HG03103 (cell line): ENCODE data around the gene HBP1.
A peak's percentile ranks its signal among the peaks of the same experiment; 100 is the strongest.
"Not testable (repeated sequence)": the region's sequence is repeated elsewhere in the genome, so short reads cannot be mapped to it uniquely, and the experiment has no call there.

ENCODE experiments used
- ATAC-seq: cut with Tn5 transposase; IDR thresholded peaks from one replicate; pipeline ENCODE4 v1.9.1; 2021; ENCODE audit warnings: low read depth; ENCODE audit not compliant: unreplicated experiment

HBP1 gene, protein sequence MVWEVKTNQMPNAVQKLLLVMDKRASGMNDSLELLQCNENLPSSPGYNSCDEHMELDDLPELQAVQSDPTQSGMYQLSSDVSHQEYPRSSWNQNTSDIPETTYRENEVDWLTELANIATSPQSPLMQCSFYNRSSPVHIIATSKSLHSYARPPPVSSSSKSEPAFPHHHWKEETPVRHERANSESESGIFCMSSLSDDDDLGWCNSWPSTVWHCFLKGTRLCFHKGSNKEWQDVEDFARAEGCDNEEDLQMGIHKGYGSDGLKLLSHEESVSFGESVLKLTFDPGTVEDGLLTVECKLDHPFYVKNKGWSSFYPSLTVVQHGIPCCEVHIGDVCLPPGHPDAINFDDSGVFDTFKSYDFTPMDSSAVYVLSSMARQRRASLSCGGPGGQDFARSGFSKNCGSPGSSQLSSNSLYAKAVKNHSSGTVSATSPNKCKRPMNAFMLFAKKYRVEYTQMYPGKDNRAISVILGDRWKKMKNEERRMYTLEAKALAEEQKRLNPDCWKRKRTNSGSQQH

DNA sequence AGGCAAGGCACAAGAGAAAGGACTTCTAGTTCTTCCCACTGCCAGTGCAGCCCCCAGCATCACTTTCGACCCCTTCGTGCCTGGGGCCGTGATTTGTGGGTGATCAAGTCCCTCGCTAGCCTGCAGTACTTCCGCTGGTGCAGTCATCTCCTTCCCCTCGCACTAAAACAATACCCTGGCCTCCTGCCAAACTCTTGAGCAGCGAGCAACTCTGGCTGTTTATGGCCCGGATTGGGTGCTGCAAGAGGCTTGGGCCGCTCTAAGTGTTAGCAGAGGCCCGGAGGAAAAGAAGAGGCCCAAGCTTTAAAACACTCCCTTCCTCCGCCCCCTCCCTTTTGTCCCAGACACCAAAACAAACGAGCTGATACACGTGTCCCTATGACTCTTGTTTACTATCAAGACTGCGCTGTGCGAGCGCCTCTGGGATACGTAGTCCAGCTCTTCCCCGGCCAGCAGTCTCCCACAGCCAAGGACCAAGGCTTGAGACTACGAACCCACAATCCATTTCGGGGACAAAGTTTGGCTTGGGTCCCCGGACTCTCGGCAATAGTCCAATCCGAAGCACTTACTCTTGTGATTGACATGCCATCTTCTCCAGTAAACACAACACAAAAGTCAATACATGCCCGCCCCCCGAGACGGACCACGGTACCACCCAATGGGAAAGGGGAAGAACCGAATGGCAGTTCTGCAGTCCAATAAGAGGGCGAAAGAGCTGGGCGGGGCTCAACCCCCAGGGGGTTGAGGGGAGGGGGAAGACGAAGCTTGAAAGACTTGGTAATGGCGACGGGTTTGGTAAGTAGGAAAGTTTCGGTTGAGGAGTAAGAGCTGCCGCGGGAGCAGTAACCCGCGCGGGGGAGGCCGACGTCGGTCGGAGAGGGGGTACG, at the start of gene HBP1:
HBP1 (plus strand) TSS at position 771 of the 887 bp plus-strand sequence. CDS start 10,891 bp downstream, outside the sequence.
- ATAC-seq: peak; percentile 83

DNA sequence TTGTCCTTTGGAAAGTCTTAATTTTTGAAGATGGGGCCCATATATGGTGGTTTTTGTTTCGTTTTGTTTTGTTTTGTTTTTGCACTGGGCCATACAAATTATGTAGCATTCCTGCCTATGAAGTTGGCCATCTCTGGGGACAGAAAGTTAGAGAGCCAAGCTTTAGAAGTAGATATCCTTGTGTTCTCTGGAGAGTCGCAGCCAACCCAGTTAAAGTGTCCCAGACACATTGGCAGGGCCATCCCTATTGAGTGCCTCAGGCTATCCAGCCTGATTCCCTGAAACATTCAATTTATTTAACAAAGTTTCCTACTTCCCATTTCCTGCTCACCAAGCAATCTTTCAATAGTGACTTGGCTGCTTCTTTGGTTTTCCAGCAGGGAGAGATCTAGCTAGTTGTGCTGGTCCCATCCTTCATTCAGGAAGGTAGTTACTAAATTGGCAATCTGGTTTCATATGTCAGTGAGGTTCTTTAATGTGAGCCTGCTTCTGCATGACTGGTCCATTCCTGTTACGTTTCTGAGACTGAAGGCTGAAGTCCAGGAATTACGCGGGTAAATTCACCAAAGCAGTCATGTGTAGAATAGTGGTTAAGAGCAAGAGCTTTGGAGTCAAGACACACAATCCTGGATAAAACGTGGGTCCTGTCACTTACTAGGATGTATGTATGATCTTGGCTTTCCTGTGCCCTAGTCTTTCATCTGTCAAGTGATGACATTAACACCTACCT, 49.3 kb upstream of the HBP1 start:
- no peak for ATAC-seq

DNA sequence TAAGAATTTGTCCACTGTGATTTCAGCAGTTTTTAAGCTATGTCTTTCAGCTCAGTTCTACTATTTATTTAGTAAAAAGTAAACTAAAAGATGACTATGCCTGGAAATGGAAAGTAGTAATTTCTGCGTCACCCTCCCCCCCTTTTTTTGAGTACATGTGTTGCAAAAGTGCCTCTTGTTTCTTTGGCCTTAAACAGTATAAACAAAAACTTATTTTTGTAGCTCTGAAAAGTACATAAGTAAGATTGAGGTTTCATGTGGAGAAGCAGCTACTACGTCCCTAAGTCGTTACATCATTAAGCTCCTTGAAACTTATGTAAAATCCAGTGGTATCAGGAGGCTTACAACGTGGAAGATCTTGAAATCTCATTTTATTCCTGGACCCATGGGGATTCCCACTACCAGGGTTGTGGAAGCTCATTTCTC, 46.3 kb upstream of the HBP1 start:
- no peak for ATAC-seq

DNA sequence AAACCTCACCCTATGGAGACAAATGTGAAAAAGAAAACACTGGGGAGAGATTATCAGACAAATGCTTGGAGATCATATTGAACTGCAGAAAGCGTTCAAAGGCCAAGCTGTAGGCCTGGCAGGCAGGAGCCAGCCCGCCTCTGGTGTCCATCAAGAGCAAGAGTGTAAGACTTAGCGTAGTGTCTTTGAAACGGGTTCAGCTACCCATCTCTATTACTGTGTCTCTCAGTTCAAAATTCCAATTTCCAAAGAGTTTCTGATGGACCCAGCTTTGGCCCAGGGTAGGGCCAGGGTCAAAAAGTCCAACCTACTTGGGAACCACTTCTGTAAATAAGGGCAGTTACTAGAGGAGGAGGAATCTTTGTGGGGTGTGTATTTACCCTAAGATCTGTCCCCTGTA, 45.4 kb upstream of the HBP1 start:
- ATAC-seq: no peak

DNA sequence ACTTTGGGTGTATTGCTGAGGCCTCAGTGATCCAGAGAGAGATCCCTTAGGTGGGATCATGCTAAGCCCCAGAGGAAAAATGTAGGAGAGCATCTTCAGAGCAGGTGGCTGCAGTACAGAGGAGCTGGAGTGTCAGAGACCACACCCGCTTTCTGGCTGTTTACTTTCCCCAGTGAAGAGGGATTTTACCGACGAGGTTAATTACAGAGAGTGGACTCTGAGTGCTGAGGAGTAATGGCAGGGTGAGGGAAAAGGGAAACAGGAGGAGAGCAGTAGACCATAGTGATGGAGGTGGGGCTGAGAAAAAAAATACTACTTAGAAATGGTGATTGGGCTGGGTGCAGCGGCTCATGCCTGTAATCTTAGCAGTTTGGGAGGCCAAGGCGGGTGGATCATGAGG, 43.3 kb upstream of the HBP1 start:
- ATAC-seq: no peak

DNA sequence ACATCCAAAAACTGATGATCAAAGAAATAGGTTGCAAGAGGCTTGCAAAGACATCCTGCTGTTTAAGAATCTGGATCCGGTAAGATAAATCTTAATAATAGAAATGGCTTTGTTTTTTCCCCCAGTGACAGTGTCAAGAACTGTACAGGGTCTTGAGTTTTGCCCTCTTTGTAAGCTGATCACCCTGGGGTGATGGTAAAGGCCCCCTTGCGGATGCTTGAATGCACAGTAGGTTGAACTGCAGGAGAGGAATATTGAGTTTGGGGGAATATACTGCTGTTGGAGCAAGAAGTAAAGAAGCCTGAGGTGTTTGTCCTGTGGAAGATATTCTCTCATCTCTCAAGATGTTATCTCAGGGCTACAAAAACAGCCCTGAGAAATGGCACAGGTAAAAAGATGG, 40.6 kb upstream of the HBP1 start:
- no peak for ATAC-seq

DNA sequence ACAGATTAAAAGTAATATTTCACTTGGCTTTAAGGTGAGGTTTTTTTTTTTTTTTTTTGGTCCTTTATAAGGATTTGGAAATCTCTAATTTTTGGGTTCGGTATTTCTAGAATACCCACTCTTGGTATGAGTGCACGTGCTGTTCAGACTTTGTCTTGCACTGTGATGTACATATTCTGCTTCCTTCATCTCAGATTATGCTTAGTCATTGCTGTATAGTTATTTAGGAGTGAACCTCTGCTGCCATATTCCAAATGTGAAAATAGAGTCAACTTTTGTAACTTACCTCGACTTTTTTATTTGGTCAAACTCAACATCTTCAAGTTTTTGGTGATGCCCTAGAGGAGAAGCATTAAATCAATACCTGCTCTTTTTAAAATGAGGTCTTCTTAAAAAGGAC, 40.1 kb upstream of the HBP1 start:
- no peak for ATAC-seq

DNA sequence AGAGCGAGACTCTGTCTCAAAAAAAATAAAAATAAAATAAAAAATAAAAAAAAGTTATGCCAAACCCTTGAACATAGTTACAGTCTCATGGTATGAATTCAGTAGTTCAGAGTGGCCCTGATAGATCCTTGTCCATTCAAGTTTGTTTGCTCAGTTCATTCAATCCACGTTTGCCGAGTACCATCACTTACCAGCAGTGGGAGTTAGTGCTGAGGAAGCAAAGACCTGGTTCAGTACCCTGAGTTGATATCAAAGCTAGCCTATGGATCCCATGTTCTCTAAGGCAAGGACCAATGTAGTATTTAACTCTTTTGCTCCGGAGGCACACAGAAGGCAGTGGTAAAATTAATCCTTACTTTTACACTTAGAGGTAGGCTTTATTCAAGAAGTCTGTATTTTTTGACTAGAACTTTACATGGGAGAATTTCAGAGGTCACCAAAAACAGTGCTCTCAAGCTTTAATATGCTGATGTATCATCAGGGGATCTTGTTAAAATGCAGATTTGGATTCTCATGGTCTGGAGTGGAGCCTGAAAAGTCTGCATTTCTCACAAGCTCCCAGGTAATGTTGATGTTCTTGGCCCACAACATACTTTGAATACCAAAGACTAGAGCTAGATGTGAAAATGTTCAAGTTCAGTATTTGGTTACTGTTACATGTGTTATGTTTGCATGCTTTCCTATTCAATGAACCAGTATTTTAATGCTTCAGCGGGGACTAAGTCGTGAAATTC, 38.1 kb upstream of the HBP1 start:
- no peak for ATAC-seq

DNA sequence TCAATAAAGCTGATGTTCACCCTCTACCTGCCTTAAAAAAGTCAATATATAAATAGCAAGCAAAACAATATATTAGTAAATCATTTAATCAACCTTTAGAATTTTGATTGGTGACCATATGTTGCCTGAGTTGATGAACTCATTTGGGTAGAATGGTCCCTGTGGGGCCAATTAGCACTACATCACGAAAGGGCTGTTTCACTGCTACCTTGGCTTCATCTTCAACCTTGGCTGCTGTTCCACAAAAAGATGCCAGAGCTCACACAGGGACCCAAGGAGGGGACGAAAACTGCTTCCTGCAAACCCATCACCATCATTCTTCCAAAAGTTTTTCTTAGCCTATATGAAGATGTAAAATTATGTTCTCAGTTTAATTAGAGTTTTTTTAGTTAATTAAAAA, 35.4 kb upstream of the HBP1 start:
- ATAC-seq: no peak

DNA sequence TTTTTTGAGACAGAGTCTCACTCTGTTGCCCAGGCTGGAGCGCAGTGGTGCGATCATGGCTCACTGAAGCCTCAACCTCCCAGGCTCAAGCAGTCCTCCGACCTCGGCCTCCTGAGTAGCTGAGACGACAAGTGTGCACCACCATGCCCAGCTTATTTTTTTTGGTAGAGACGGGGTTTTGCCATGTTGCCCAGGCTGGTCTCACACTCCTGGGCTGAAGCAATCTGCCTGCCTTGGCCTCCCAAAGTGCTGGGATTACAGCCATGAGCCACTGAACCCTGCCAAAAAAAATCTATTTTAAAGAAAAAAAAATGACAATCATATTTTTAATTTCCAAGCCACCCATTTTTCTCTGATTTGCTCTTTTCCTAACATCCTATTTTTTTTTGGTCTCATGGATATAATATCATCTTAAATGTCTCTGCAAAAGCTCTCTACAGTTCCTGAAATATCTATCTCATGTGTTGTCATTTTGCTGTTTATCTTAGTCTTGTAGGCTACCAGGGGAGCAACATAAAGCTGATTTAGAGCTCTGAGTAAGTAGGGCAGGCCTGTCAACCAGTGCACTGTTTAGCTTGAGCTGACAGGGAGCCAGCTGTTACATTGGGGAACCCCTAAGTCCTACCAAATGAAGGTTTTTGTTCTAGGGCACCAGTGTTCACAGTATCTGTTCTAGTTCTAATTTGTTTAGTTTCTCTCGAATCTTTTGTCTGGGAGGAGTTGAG, 29.9 kb upstream of the HBP1 start:
- ATAC-seq: no peak

DNA sequence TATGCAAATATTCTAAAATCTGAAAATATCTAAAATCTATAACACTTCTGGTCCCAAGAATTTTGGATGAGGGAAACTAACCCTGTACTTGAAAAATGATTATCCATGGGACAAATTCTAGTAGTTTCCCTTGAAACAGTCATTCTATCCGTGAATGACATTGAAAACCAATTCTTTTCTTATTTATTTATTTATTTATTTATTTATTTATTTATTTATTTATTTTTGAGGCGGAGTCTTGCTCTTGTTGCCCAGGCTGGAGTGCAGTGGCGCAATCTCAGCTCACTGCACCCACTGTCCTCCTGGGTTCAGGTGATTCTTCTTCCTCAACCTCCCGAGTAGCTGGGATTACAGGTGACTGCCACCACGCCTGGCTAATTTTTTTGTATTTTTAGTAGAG, 24.9 kb upstream of the HBP1 start:
- not testable (repeated sequence) for ATAC-seq

DNA sequence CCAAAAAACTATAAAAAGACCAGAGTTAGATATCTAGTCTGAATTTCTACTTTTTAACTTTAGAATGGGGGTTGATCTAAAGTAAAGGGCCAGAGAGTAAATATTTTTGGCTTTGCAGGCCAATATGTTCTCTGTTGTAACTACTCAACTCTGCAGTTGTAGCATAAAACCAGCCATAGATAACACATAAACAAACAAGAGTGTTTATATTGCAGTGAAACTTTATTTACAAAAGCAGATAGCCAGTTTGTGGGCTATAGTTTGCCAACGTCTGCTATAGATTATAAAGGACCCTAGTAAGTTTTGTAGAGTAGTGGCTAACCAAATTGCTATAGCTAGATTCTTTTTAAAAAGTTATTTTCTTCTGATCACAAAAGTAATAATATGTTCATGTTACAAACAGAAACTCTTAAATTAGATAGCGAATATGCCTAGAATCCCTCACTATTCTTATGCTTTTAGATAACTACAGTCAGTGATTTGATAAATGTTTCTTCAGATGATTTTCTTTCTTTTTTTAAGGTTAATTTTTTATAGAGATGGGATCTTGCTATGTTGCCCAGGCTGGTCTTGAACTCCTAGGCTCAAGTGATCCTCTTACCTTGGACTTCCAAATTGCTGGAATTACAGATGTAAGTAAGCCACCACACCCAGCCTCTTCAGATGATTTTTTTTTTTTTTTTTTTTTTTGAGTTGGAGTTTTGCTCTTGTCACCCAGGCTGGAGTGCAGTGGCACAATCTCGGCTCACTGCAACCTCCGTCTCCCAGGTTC, 23.6 kb upstream of the HBP1 start:
- ATAC-seq: no peak

DNA sequence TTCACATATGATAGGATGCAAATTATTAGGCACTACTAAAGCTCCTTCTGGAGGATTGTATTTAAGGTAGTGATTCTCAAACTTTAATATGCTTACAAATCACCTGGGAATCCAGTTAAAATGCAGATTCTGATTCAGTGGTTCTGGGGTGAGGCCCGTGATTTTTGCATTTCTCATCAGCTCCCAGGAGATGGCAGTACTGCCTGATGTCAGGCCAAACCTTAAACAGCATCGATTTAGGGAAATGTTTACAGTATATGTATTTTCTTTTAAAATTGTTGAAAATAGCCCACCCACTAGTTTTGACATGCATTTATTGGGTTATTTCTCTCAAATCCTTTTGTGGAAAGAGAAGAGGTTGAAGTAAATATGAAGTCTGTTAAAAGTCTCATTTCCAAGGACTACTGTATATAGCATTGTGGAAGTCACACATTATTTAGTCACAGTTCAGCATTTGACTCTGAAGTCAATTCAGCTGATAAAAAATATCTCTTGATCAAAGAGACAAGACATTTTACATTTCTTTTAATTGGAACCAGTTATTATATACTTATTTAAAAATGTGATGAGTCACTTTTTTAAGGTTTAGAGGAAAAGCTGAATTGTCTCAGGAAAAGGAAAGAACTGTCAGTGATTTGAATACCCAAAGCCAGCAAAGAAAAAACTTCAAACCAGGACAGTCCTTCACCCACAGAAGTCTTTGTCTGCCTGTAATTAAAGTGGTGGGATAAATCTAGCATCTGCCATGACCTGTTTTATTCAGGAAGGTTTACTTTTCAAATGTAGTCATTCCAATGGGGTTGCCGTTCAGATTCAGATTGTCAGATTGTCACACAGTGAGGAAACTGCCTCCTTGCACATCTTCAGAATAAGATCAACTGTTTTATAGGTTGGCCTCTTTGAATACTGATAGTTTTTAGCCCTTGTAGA, 21.1 kb upstream of the HBP1 start:
- ATAC-seq: no peak

DNA sequence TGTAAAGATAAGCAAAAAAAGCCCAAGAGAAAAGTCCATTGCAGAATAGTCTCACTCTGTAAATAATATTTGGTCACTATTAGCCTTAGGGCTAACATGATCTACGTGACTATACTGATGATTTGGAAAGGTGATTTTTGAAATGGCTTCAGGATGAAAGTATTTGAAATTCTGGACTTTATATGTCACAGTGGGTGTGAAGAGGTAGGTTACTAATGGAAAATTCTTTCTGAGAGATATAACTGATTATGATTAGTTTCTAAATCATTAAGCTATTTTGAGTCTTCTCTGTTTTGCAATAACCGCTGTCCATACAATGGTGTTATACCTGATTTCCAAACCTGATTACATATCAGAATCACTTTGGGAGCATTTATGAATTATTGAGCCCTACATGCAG, 20.1 kb upstream of the HBP1 start:
- ATAC-seq: no peak

DNA sequence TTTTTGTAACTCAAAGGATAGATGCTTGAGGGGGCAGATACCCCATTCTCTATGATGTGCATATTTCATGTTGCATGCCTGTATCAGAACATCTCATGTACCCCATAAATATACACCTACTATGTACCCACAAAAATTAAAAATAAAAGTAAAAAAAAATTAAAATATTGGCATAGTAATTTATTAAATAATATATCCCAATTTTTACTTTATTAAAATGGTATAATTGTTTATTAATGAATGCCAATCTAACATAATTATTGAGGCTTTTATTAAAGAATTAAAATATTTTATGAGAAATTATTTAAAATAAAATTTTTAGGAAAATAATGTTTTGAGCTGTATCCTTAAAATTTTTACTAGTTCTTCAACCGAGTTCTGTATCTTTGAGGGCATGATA, 18.9 kb upstream of the HBP1 start:
- no peak for ATAC-seq

DNA sequence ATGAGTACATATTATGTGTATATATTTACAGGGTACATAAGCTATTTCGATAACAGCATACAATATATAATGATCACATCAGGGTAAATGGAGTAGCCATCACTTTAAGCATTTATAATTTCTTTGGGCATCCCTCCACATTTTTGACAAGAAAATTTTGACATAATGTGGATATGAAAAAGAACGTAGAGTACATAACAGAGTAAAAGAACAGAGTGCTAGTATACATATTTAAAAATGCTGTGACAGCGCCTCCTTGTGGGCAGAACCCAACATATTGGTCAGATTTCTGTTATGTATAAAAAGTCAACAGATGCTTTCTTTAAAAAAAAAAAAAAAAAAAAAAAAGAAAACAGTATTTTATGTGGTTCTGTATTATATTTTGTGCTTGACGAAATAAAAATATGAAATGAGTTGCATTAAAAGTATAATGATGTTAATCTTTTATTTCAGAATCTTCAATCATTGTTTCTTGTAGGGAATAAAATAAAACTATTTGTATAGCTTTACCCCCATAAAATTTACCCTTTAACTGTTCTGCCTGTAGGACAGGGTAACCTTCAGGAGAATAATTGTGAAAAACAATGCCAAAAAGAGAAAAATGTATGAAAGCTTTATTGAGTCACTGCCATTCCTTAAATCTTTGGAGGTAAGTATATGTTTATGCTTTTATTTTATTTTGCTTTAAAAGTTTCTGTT, 18.3 kb upstream of the HBP1 start:
- ATAC-seq: no peak

DNA sequence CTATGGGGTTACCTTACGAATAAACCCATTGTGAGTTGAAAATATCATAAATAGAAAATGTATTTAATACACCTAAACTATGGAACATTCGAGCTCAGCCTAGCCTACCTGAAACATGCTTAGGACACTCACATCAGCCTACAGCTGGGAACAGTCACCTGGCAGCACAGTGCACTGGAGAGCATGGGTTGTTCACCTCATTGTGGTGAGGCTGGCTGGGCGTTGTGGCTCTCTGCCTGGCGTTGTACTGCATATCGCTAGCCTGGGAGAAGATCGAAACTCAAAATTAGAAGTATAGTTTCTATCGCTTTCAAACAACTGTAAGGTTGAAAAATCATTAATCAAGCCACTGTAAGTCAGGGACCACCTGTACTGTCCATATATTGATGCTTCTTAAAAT, 17.3 kb upstream of the HBP1 start:
- ATAC-seq: no peak
